ENCODE data around the gene CCDC8.
"Not testable (repeated sequence)": the region's sequence is repeated elsewhere in the genome, so short reads cannot be mapped to it uniquely, and the experiment has no call there.

Gene CCDC8

GRCh38 chr19:46402725-46403124 is 10.6 kb downstream of the CCDC8 start:
- DNase-seq (ENCODE audit: low spot score): no peak

- not testable (repeated sequence) for DNase-seq (ENCODE audit: low spot score)
Measured at GRCh38 chr19:46397801-46398479, 15.4 kb downstream of the CCDC8 start.

- DNase-seq (ENCODE audit: low spot score): no peak
Measured at GRCh38 chr19:46394402-46394797, 19.0 kb downstream of the CCDC8 start.

GRCh38 chr19:46393456-46394401 is 19.6 kb downstream of the CCDC8 start:
- DNase-seq (ENCODE audit: low spot score): no peak

GRCh38 chr19:46392837-46393236 is 20.5 kb downstream of the CCDC8 start:
- DNase-seq (ENCODE audit: low spot score): no peak

GRCh38 chr19:46392252-46392801 is 21.0 kb downstream of the CCDC8 start:
- no peak for DNase-seq (ENCODE audit: low spot score)

- DNase-seq (ENCODE audit: low spot score): no peak
Measured at GRCh38 chr19:46391296-46392251, 21.8 kb downstream of the CCDC8 start.

- DNase-seq (ENCODE audit: low spot score): no peak
Measured at GRCh38 chr19:46390866-46391265, 22.5 kb downstream of the CCDC8 start.

- no peak for DNase-seq (ENCODE audit: low spot score)
Measured at GRCh38 chr19:46390121-46390858, 23.1 kb downstream of the CCDC8 start.

GRCh38 chr19:46388311-46389095 is 24.9 kb downstream of the CCDC8 start:
- no peak for DNase-seq (ENCODE audit: low spot score)

- DNase-seq (ENCODE audit: low spot score): no peak
Measured at GRCh38 chr19:46387713-46388130, 25.6 kb downstream of the CCDC8 start.

GRCh38 chr19:46386996-46387712 is 26.2 kb downstream of the CCDC8 start:
- no peak for DNase-seq (ENCODE audit: low spot score)

GRCh38 chr19:46386151-46386550 is 27.2 kb downstream of the CCDC8 start:
- no peak for DNase-seq (ENCODE audit: low spot score)

- DNase-seq (ENCODE audit: low spot score): no peak
Measured at GRCh38 chr19:46385636-46386035, 27.7 kb downstream of the CCDC8 start.

- DNase-seq (ENCODE audit: low spot score): no peak
Measured at GRCh38 chr19:46384396-46384795, 29.0 kb downstream of the CCDC8 start.

GRCh38 chr19:46383846-46384245 is 29.5 kb downstream of the CCDC8 start:
- DNase-seq (ENCODE audit: low spot score): no peak

GRCh38 chr19:46383171-46383815 is 30.1 kb downstream of the CCDC8 start:
- DNase-seq (ENCODE audit: low spot score): no peak

- DNase-seq (ENCODE audit: low spot score): no peak
Measured at GRCh38 chr19:46381756-46382345, 31.5 kb downstream of the CCDC8 start.

- no peak for DNase-seq (ENCODE audit: low spot score)
Measured at GRCh38 chr19:46381346-46381745, 32.0 kb downstream of the CCDC8 start.
